LNCAP (cell line): ENCODE results near the gene HABP4.

Experiments
- TF ChIP-seq, protein P1 (sequence below): fragments of 450-650 bp; IDR thresholded peaks from 2 replicates; pipeline ENCODE4 v1.5.1; 2017; ENCODE audit warnings: mild to moderate bottlenecking

The HABP4 gene

DNA sequence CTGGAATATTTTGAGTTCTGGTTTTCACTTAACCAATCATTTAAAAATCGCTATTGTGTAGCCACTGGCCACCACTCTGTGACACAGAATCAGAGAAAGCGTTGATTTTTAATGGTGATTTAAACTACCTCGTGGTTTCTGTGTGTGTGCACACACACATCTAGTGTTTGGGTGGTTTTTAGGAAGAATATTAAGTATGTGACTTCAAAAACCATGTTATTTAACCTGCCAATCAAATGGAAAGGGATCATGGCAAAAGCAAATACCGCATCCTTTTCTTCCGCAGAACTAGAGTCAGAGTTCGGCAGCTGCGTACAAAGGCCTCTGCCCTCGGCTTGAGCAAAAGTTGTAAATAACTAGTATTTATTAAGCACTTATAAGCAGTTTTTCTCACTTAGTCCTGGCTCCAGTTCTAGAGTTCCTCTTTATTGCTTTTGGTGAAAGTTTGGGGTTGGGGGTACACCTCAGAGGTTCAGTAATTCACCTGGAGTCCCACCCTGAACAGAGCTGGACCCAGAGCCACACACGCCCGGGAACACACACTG lies 40.6 kb downstream of the HABP4 start:
- TF ChIP-seq, protein P1, sequence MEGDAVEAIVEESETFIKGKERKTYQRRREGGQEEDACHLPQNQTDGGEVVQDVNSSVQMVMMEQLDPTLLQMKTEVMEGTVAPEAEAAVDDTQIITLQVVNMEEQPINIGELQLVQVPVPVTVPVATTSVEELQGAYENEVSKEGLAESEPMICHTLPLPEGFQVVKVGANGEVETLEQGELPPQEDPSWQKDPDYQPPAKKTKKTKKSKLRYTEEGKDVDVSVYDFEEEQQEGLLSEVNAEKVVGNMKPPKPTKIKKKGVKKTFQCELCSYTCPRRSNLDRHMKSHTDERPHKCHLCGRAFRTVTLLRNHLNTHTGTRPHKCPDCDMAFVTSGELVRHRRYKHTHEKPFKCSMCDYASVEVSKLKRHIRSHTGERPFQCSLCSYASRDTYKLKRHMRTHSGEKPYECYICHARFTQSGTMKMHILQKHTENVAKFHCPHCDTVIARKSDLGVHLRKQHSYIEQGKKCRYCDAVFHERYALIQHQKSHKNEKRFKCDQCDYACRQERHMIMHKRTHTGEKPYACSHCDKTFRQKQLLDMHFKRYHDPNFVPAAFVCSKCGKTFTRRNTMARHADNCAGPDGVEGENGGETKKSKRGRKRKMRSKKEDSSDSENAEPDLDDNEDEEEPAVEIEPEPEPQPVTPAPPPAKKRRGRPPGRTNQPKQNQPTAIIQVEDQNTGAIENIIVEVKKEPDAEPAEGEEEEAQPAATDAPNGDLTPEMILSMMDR, result no peak

DNA sequence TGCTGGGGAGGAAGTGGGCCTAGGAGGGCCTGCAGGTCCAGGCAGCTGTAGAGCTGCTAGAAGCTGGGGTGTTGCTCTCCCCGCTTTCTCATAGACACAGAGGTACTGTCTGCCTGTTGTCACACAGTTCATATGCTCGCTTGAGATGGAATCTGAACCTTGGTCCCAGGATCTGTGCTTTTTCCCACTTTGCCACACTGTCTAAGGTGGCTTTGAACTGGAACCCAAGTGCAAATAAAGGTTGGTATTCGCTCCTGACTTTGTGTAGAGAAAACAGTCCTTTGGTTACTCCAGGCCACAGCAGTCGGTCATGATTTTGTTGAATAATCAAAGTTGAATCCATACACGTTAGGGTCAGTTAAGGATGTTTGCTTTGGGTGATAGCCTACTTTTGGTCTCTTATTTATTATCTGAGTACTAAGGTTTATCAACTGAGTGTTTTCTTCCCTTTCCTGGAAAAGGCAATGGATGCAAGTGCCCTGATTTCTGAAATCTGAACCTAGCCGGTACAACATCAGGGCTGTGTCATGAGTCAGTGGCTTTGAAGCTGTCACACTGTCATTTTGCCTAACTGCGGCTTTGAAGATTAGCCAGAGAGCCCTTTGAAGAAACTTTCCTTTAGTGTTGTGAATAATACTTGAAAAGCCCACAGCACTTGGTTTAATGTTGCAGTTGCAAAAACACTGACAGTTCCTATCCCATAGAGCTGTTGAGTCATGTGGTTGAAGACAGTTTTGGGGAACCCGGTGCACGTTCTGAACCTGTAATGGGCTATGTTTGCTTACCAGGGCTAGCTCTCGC lies 41.3 kb downstream of the HABP4 start:
- TF ChIP-seq, protein P1, result no peak

DNA sequence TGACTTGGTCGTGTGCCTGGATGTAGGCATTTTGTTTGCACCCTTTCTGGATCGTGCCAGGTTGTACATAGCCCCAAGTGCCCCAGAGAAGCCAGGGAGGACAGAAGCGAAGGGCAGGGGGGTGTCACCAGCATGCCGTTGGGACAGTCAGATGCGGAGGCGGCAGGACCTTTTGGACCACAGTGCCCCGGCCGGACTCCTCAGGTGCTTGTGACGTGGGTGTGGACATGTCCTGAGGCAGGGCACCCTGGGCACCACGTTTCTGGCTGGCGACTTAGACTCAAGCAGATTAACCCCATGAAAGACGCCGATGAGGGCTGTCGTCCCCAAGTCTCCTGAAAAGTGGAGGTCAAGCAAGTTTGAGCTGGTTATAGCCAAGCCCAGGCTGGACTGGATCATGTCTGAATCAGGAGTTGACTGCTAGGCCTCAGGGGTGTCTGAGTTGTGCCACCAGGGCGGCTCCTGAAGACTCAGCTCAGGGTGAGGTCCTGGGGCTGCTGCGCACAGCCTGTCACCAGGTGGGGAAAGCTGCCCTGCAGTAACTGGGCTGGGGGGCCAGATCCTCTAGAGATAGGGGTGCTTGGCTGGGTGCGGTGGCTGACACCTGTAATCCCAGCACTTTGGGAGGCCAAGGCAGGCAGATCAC lies 42.0 kb downstream of the HABP4 start:
- TF ChIP-seq, protein P1, result no peak

DNA sequence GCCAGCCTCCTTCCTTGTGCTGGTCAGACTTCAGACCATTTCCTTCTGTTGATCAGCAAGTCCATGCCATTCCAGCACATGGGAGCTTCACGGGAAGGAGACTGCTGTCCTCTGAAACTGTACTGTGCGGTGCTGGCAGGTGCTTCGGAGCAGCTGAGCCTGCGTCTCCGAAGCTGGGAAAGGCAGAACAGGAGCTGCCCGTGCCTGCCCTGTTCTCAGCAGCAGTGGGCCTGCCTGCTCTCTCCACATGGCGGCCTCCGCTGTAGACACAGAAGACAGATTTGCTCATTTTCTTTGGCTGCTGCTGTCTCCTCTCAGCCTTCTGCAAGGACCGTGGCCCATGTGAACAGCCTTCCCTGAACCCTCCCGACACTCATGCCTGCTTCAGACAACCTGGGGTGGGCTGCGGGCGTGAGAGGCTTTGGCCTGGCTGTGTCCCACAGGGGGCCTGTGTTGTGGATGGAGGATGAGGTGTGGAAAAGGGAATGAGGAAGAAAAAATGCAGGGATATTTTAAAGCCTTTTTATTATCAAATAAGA lies 43.1 kb downstream of the HABP4 start:
- TF ChIP-seq, protein P1, result no peak

DNA sequence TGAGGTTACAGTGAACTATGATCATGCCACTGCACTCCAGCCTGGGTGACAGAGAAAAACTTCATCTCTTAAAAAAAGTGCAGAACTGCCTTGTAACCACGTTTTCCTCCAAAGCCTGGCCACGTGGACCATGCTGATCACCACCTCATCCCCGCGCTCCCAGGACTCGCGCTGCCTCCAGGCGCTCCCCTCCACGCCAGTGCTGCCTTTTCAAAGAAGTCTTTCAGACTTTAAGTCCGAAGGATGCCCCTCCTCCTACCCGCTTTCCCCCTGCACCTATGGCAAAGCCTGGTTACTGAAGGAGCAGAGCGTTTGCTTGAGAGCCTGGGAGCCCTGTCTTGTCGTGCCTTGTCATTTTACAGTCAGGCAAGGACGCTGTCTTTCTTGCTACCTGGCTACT lies 43.8 kb downstream of the HABP4 start:
- TF ChIP-seq, protein P1, result no peak

DNA sequence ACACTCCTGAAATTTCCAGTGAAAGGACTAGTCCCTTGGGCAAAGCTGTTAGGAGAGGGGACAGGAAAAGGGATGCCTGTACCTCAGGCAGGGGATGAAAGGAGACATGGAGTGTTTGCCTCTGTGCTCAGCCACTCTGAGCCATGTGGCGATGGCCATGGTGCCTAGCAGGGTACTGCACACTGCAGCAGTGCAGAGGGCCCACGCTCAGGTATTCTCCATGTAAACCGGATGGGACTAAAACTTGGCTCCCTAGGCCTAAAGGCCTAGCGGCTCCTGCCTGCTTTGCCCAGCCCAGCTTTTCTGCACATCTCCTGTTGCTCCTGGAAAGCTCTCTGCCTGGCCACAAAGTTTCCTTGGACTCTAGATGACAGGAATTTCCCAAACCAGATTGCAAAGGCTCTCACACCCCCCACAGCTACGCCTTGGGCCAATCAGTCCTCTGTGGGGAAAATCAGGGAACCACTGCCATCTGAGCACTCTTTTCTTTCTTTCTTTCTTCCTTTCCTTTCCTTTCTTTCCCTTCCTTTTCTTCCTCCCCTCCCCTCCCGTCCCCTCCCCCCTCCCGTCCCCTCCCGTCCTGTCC lies 44.3 kb downstream of the HABP4 start:
- TF ChIP-seq, protein P1, result no peak

DNA sequence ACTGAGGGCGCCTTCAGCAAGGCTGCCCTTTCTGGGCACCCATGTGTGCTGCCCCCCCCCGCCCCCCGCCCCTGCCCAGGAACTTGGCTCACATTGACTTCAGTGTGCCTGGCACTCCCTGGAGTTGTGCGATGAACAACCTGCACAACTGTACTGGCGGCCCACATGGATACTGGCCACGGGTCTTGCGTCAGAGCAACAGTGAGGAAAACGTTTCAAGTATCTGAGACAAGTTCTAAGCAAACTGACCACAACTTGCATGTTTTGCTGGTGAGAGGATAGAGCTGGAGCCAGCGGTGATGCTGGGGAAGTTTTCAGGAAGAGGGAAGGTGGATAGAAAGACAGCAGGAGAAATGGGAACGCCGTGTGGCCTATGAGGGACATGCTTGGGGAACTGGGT lies 45.4 kb downstream of the HABP4 start:
- TF ChIP-seq, protein P1, result no peak
